Endodermal cell (in vitro differentiated cells): ENCODE data around the gene CLDN4. TPM values are rescaled to one million over a fixed set of nuclear protein-coding genes. Genes with fewer than 3 reads are reported as not detected.

Experiments used
- DNase-seq: peaks from one replicate; pipeline ENCODE4 v3.0.0-alpha.2; 2017
- H3K27ac ChIP-seq: 2 replicates; pipeline ENCODE4 v1.5.1; 2013; ENCODE audit warnings: mild to moderate bottlenecking, low read depth, low read length, moderate library complexity
- H3K27me3 ChIP-seq: 2 replicates; pipeline ENCODE4 v1.6.1; 2013; ENCODE audit warnings: mild to moderate bottlenecking, low read length, moderate library complexity; ENCODE audit not compliant: insufficient read depth, control insufficient read depth, poor library complexity, severe bottlenecking
- H3K36me3 ChIP-seq: 2 replicates; pipeline ENCODE4 v1.7.0; 2013; ENCODE audit warnings: mild to moderate bottlenecking, low read length, moderate library complexity; ENCODE audit not compliant: control insufficient read depth, insufficient read depth
- H3K4me1 ChIP-seq: one replicate; pipeline ENCODE4 v1.7.0; 2013; ENCODE audit warnings: low read length; ENCODE audit not compliant: control insufficient read depth, insufficient read depth
- H3K4me3 ChIP-seq: 2 replicates; pipeline ENCODE4 v1.5.1; 2013; ENCODE audit warnings: mild to moderate bottlenecking, low read length, moderate library complexity
- H3K9ac ChIP-seq: 2 replicates; pipeline ENCODE4 v1.6.1; 2013; ENCODE audit warnings: mild to moderate bottlenecking, low read length, moderate library complexity; ENCODE audit not compliant: poor library complexity, severe bottlenecking; ENCODE audit errors: extremely low read depth
- H3K9me3 ChIP-seq: 2 replicates; pipeline ENCODE4 v1.6.1; 2013; ENCODE audit warnings: mild to moderate bottlenecking, low read length, moderate library complexity; ENCODE audit not compliant: control insufficient read depth
- H3K27ac Mint-ChIP-seq: 2 replicates; pipeline ENCODE4 v1.8.0; 2020; ENCODE audit warnings: mixed read lengths
- H3K27me3 Mint-ChIP-seq: 2 replicates; pipeline ENCODE4 v1.8.0; 2021; ENCODE audit warnings: mild to moderate bottlenecking, mixed read lengths; ENCODE audit not compliant: insufficient read depth
- H3K36me3 Mint-ChIP-seq: 2 replicates; pipeline ENCODE4 v1.8.0; 2020; ENCODE audit warnings: low read depth, mixed read lengths
- H3K4me1 Mint-ChIP-seq: 2 replicates; pipeline ENCODE4 v1.8.0; 2020; ENCODE audit warnings: mixed read lengths
- H3K4me3 Mint-ChIP-seq: 2 replicates; pipeline ENCODE4 v1.8.0; 2020; ENCODE audit warnings: mild to moderate bottlenecking, moderate library complexity, mixed read lengths
- H3K9me3 Mint-ChIP-seq: 2 replicates; pipeline ENCODE4 v1.8.0; 2020; ENCODE audit warnings: mild to moderate bottlenecking, mixed read lengths
- WGBS, 2 experiments: methylation state at CpG; one replicate each; pipeline versions ENCODE4 v1.1.5 to v1.1.7; 2013; ENCODE audit warnings: missing lambda C conversion rate in 2 of 2, mixed read lengths in 1 of 2; ENCODE audit not compliant: insufficient coverage in 1 of 2, insufficient read length in 1 of 2; 5-methylcytosine and 5-hydroxymethylcytosine counted together
- total RNA-seq, 2 donors: library from RNA; stranded (reverse); fragmentation: NEBNext Ultra II Directional in 1 of 2; extraction: Animal tissue kit (Norgen Biotek cat#: 25700) in 1 of 2; gene quantifications; 2 replicates in 1 of 2; 3 replicates in 1 of 2; pipeline ENCODE4 v1.2.1, GENCODE V29; 2021
- TF ChIP-seq, protein P1 (sequence below): fragments of 200-600 bp; sonication (generic); conservative IDR thresholded peaks from 2 replicates; pipeline ENCODE4 v1.5.0; 2021; ENCODE audit warnings: antibody characterized with exemption, mild to moderate bottlenecking

CLDN4 gene
- total RNA-seq, 2 donors from 2014 or later = 5.6 to 9.7 TPM

- Histone ChIP-seq H3K27me3 (no peaks in the 10 kb centered on the region), H3K9ac (no peak overlapping the region), H3K9me3 (peaks cover 8% of the 10 kb centered on the region), H3K4me1 (no peaks in the 10 kb centered on the region), H3K36me3 (no peaks in the 10 kb centered on the region), H3K27ac (no peak overlapping the region), H3K4me3 (no peak overlapping the region)
- TF ChIP-seq, protein P1, sequence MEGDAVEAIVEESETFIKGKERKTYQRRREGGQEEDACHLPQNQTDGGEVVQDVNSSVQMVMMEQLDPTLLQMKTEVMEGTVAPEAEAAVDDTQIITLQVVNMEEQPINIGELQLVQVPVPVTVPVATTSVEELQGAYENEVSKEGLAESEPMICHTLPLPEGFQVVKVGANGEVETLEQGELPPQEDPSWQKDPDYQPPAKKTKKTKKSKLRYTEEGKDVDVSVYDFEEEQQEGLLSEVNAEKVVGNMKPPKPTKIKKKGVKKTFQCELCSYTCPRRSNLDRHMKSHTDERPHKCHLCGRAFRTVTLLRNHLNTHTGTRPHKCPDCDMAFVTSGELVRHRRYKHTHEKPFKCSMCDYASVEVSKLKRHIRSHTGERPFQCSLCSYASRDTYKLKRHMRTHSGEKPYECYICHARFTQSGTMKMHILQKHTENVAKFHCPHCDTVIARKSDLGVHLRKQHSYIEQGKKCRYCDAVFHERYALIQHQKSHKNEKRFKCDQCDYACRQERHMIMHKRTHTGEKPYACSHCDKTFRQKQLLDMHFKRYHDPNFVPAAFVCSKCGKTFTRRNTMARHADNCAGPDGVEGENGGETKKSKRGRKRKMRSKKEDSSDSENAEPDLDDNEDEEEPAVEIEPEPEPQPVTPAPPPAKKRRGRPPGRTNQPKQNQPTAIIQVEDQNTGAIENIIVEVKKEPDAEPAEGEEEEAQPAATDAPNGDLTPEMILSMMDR = no peak
- Mint-ChIP-seq H3K27me3 (peaks cover 13% of the 10 kb centered on the region), H3K4me3 (no peak overlapping the region), H3K27ac (no peak overlapping the region), H3K4me1 (peaks cover 15% of the 10 kb centered on the region), H3K9me3 (peaks cover 10% of the 10 kb centered on the region), H3K36me3 (no peaks in the 10 kb centered on the region)
- 85 to 86% methylated on average over 5 to 10 of the region's 10 CpGs for whole genome bisulfite sequencing, 2 experiments
- DNase-seq = no peak
Measured at GRCh38 chr7:73847941-73848723, 17.3 kb downstream of the CLDN4 start.

DNA sequence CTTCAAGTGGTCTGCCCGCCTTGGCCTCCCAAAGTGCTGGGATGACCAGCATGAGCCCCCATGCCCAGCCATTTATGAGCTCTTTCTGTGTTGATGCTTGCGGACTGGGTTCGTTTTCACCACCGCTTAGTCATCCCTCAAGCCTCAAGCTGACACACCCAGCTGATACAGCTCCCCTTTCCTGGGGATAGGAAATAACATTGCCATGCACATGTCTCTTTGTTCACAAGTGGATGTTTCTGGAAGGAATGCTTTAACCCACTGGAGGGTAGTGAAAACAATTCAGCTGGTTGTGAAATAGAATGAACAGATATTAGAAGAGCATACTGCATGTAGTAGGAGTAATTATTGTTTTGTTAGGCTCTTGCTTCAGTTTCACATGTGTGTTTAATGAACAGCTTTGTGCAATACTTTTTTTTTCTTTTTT lies 20.0 kb downstream of the CLDN4 start:
- Mint-ChIP-seq H3K27ac (no peak overlapping the region), H3K27me3 (peaks cover 30% of the 10 kb centered on the region), H3K36me3 (no peaks in the 10 kb centered on the region), H3K4me3 (no peak overlapping the region), H3K4me1 (peaks cover 5% of the 10 kb centered on the region), H3K9me3 (peaks cover 10% of the 10 kb centered on the region)
- Histone ChIP-seq H3K27ac (no peak overlapping the region), H3K27me3 (no peaks in the 10 kb centered on the region), H3K4me3 (no peak overlapping the region), H3K36me3 (no peaks in the 10 kb centered on the region), H3K4me1 (no peaks in the 10 kb centered on the region), H3K9ac (no peak overlapping the region), H3K9me3 (peaks cover 8% of the 10 kb centered on the region)
- TF ChIP-seq, protein P1 = no peak
- DNase-seq = no peak
- WGBS, 2 experiments = 89 to 90% methylated on average over 4 of the region's 4 CpGs

GRCh38 chr7:73851410-73852338 lies 20.9 kb downstream of the CLDN4 start:
- Mint-ChIP-seq H3K9me3 (peaks cover 10% of the 10 kb centered on the region), H3K27ac (peak overlapping the region; percentile 64), H3K36me3 (no peaks in the 10 kb centered on the region), H3K4me3 (no peak overlapping the region), H3K27me3 (peaks cover 35% of the 10 kb centered on the region), H3K4me1 (peaks cover 5% of the 10 kb centered on the region)
- H3K9me3 ChIP-seq = peaks cover 8% of the 10 kb centered on the region
- no peak overlapping the region for H3K27ac ChIP-seq
- WGBS, 2 experiments = 70 to 81% methylated on average over 5 to 7 of the region's 8 CpGs
- DNase-seq = no peak
- no peaks in the 10 kb centered on the region for H3K4me1 ChIP-seq
- no peak overlapping the region for H3K9ac ChIP-seq
- TF ChIP-seq, protein P1 = no peak
- H3K27me3 ChIP-seq = peaks cover under 1% of the 10 kb centered on the region
- no peaks in the 10 kb centered on the region for H3K36me3 ChIP-seq
- no peak overlapping the region for H3K4me3 ChIP-seq
